Aorta (tissue), 5 donors: ENCODE data around the gene TTC39C. TPM values are rescaled to one million over a fixed set of nuclear protein-coding genes. Genes with fewer than 3 reads are reported as not detected.

Experiments used
- ATAC-seq: fragments of 200-7000 bp; cut with Tn5 transposase; one replicate; pipeline ENCODE4 v1.9.1; 2022; ENCODE audit warnings: moderate library complexity; ENCODE audit not compliant: low FRiP score
- DNase-seq, 2 donors: peaks; one replicate each; pipeline ENCODE4 v3.0.0-alpha.2; 2020
- H3K27ac ChIP-seq, 2 donors: one replicate each; pipeline ENCODE4 v1.5.1; 2013; ENCODE audit warnings: low read length in 2 of 2, mild to moderate bottlenecking in 2 of 2, moderate library complexity in 2 of 2, control low read depth in 1 of 2, inconsistent platforms in 1 of 2, low read depth in 1 of 2
- H3K27me3 ChIP-seq, 2 donors: one replicate each; pipeline ENCODE4 v1.6.1; 2013; ENCODE audit warnings: control low read depth in 1 of 2, low read length in 1 of 2, mild to moderate bottlenecking in 1 of 2, moderate library complexity in 1 of 2; ENCODE audit not compliant: insufficient read depth in 2 of 2, control insufficient read depth in 1 of 2
- H3K36me3 ChIP-seq, 2 donors: one replicate each; pipeline ENCODE4 v1.6.1; 2013; ENCODE audit warnings: control low read depth in 1 of 2, low read length in 1 of 2, mild to moderate bottlenecking in 1 of 2; ENCODE audit not compliant: insufficient read depth in 2 of 2, control insufficient read depth in 1 of 2
- H3K4me1 ChIP-seq, 2 donors: one replicate each; pipeline ENCODE4 v1.6.1; 2013; ENCODE audit warnings: low read length in 2 of 2, control low read depth in 1 of 2, mild to moderate bottlenecking in 1 of 2, moderate library complexity in 1 of 2; ENCODE audit not compliant: insufficient read depth in 2 of 2, control insufficient read depth in 1 of 2
- H3K4me3 ChIP-seq, 2 donors: one replicate each; pipeline ENCODE4 v1.5.1; 2013; ENCODE audit warnings: low read length in 2 of 2, control low read depth in 1 of 2, mild to moderate bottlenecking in 1 of 2
- H3K9me3 ChIP-seq: one replicate; pipeline ENCODE4 v1.6.1; 2013; ENCODE audit warnings: mild to moderate bottlenecking, low read length; ENCODE audit not compliant: control insufficient read depth
- WGBS, 2 donors: extraction: QIAGEN DNeasy Blood & Tissue Kit; methylation state at CpG; one replicate each; pipeline ENCODE4 v1.1.7; 2013; 5-methylcytosine and 5-hydroxymethylcytosine counted together
- intact Hi-C, 2 donors: fragments of 100-400 bp; cut with DNase I; formaldehyde crosslinking; loops; one replicate each; pipeline versions ENCODE4 v1.14.2 to v1.15.0; 2022
- polyA plus RNA-seq, 2 donors: library from polyadenylated mRNA; stranded (reverse); fragments of 200-250 nt; gene quantifications; one replicate each; pipeline ENCODE4 v1.2.3, GENCODE V29; 2013
- total RNA-seq, 2 donors: library from RNA; stranded (reverse); fragmentation: NEBNext Ultra II Directional; extraction: Animal tissue kit (Norgen Biotek cat#: 25700); gene quantifications; one replicate each; pipeline ENCODE4 v1.2.1, GENCODE V29; 2021
- donor health status: healthy with polysubstance abuse.
- donor health status: Bipolar disorder and iron deficiency.
- donor health status: DM: no; HTN: no; CAD: no.
- donor health status: DM: no; HTN: no; CAD: no.
- donor health status: DM: yes; HTN: yes; CAD: no.

The TTC39C gene
- total and polyA plus RNA-seq, 4 donors: 2.3 to 21.2 (median 14.1) TPM

DNA sequence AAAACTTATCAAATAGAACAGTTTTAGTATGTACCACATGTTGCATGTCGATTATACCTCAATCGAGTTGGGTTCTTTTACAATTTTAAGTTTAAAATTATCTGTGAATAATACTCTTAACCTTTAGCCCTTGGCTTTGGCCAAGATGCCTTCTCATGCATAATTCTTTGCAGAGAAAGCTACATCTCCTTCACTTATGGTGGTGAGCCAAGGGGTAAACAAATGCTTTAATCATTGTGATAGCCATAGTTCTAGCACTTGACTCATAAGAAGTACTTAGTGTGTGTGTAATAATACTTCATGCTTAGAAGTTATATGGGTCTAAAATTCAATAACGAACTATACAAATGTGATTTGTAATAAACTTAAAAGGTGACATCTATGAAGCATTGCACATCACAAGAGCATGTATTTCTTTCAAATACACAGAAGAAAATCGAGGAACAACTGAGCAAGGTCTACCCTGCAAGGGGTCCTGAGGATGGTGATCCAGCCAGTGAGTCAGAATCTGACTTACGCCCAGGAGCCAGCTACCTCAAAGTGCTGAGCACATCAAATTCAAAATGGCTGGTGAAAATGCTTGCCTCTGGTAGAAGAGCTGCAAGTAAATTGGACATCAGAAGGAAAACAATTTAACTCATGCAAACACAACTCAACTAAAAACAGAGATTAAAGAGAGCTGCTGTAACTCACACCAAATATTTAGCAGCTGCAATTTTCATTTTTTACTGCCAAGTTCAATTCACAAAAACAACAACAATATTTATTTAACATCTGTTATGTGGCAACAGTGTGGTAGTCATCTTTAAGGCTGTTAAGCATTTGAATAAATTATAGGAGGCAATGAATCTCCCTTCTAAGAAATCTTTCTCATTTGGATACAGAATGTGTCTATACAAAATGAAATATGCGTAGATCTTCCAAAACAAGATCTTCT lies 23.8 kb upstream of the TTC39C start:
- Histone ChIP-seq H3K4me3 (no peak overlapping the region), H3K4me1 (no peaks in the 10 kb centered on the region), H3K27ac (no peak overlapping the region), H3K36me3 (no peaks in the 10 kb centered on the region), H3K27me3 (no peaks in the 10 kb centered on the region), H3K9me3 (peaks cover 1% of the 10 kb centered on the region)
- DNase-seq: no peak
- 87 to 90% methylated on average over 6 of the region's 6 CpGs for WGBS, 2 donors
- ATAC-seq: no peak
- intact Hi-C loops: no loop called here

DNA sequence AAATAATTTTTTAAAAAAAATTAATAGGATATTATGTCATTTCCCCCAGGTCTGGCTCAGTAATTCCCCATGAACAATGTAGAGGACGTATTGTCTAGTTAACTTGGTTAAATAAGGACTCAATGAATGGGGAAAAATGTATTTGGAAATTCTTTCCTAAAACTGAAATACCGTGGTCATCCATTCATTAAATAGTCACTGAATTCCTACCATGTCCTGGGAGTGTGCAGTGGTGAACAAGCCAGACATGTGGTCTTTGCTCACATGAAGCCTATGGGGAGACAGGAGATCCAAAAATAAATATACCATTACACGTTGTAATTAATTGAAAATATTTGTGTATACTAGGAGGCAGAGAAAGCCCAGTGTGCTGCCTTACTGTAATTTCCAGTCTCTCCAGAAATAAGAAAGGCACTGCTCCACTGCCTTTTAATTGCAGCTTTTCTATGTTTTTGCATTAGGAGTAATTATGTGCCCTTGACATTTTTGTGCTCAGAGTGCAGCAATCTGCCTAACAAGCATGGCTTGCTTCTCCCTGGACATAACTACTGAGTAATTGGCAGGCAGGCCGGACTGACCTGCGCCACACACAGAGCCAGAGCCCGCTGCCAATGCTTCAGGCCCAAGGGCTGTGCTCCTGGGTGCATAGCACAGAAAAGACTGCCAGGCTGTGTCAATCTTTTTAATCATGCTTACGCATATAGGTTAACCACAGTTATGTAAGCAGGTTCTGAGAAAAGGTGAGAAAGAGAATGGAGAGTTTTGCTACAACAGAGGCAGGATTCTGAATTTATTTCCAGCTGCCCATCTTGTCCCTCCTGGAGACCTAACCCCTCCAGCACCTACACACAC lies 22.2 kb upstream of the TTC39C start:
- WGBS, 2 donors: 47 to 54% methylated on average over 7 of the region's 7 CpGs
- ATAC-seq (peak; percentile 59), DNase-seq (peak in 1 of 2 donors; percentile 54)
- Histone ChIP-seq H3K36me3 (no peaks in the 10 kb centered on the region), H3K27me3 (no peaks in the 10 kb centered on the region), H3K4me1 (no peaks in the 10 kb centered on the region), H3K9me3 (no peaks in the 10 kb centered on the region), H3K27ac (no peak overlapping the region), H3K4me3 (no peak overlapping the region)
- intact Hi-C loops: no loop called here

DNA sequence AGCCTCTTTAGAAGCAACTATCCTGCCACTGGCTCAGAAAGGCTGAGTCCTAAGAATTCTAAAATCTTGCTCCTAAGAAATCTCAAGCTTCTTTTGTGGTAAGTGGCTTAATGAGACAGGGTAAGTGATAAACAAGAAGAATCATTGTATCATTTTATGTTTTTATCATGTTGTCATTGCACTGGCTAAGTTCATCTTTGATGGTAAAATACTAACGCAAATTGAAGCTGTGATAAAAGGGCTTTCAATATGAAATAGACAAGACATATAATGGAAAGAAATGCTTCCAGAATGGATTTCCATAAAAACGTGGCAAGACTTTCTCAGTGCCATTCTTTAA lies 21.6 kb upstream of the TTC39C start:
- intact Hi-C loops: no loop called here
- Histone ChIP-seq H3K27ac (no peak overlapping the region), H3K9me3 (no peaks in the 10 kb centered on the region), H3K36me3 (no peaks in the 10 kb centered on the region), H3K27me3 (no peaks in the 10 kb centered on the region), H3K4me3 (no peak overlapping the region), H3K4me1 (no peaks in the 10 kb centered on the region)
- DNase-seq (no peak), ATAC-seq (no peak)
- WGBS, 2 donors: 75 to 80% methylated on average over 2 of the region's 2 CpGs

DNA sequence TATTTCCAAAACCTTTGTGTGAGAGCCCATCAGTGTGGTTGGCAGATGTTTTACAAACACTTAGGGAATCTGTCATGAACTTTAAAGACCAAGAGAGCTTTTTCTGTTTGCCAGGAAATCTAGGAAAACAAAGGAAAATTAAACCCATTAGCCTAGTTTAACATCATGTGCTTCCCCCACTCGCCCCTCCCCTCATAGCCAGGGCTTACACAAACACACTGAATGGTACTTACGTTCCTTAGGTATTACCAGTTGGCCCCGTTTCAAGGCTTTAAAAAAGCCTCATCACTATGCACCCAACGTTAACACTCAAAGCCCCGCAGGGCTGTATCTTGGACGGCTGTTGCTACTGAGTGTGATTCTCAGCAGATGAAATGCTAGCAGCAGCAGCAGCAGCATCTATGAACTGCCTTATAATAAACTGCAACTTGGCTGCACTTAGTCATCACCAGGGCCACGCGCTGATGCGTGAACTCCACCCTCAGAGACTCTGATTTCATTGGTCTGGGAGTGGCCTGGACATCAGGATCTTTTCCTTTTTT lies 20.1 kb upstream of the TTC39C start:
- peak; percentile 59 to 77 for DNase-seq
- no peak overlapping the region for H3K27ac ChIP-seq

DNA sequence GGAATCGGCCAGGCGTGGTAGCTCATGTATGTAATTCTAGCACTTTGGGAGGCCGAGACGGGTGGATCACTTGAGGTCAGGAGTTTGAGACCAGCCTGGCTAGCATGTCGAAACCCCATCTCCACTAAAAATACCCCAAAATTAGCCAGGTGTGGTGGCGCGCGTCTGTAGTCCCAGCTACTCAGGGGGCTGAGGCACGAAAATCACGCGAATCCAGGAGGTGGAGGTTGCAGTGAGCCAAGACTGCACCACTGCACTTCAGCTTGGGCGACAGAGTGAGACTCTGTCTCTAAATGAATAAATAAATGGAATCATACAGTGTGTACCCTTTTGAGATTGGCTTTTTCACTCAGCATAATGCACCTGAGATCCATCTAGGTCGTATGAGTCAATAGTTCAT lies 19.4 kb upstream of the TTC39C start:
- intact Hi-C loops: no loop called here
- no peak for DNase-seq
- H3K27ac ChIP-seq: no peak overlapping the region

More for the DNA sequence above, 20.1 kb upstream of the TTC39C start:
- WGBS, 2 donors: 22 to 23% methylated on average over 9 of the region's 9 CpGs
- Histone ChIP-seq H3K36me3 (no peaks in the 10 kb centered on the region), H3K4me1 (no peaks in the 10 kb centered on the region), H3K27me3 (no peaks in the 10 kb centered on the region), H3K9me3 (no peaks in the 10 kb centered on the region), H3K4me3 (no peak overlapping the region)
- intact Hi-C loops: no loop called here
- ATAC-seq: peak; percentile 72

DNA sequence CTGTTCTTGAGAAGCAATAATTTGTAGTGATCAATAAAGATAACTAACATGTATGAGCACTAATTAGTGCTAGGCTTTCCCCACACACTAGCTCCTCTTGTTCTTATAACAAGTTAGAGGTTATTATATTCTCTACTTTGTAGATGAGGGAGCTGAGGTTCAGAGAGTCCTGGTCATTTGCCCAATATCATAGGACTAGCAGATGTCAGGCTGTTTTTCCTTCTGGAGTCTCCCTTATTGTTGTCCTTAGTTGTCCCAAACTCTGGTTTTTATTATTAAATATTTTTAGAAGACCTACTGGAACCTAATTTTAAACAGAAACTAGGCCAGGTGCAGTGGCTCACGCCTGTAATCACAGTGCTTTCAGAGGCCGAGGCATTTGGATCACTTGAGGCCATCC lies 16.5 kb upstream of the TTC39C start:
- no peak for ATAC-seq
- Histone ChIP-seq H3K4me3 (no peak overlapping the region), H3K27me3 (no peaks in the 10 kb centered on the region), H3K27ac (no peak overlapping the region), H3K36me3 (no peaks in the 10 kb centered on the region), H3K4me1 (no peaks in the 10 kb centered on the region), H3K9me3 (no peaks in the 10 kb centered on the region)
- no peak for DNase-seq
- WGBS, 2 donors: 76 to 96% methylated on average over 2 of the region's 2 CpGs
- intact Hi-C loops: no loop called here

More for the DNA sequence above, 19.4 kb upstream of the TTC39C start:
- no peak for ATAC-seq
- H3K9me3 ChIP-seq: no peaks in the 10 kb centered on the region
- H3K36me3 ChIP-seq: no peaks in the 10 kb centered on the region
- H3K4me3 ChIP-seq: no peak overlapping the region
- no peaks in the 10 kb centered on the region for H3K4me1 ChIP-seq
- 96% methylated on average over 13 of the region's 13 CpGs for WGBS, 2 donors
- no peaks in the 10 kb centered on the region for H3K27me3 ChIP-seq

DNA sequence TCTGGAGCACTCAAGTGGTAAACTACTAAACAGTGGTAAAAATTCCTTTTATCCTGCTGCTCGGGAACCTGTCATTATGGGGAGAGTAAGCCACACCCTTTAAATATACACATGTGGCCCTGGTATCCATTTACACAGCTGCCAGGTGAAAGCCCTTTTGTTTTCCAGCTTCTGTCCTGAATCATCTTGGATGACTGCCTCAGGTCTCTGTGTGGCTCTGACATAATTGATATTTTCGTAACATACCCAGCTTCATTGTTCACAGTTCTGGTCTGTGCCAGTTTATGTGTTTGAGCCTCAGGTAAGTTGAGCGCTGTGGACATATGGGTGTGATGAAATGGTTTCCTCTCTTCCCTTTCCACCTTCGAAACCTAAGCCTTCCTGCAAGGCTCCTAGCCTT lies 15.7 kb upstream of the TTC39C start:
- ATAC-seq (no peak), DNase-seq (no peak)
- WGBS, 2 donors: 45 to 46% methylated on average over 4 of the region's 4 CpGs
- H3K4me1 ChIP-seq: no peaks in the 10 kb centered on the region
- H3K27ac ChIP-seq: no peak overlapping the region
- intact Hi-C loops: no loop called here
- no peaks in the 10 kb centered on the region for H3K27me3 ChIP-seq
- H3K9me3 ChIP-seq: no peaks in the 10 kb centered on the region
- H3K4me3 ChIP-seq: no peak overlapping the region
- H3K36me3 ChIP-seq: no peaks in the 10 kb centered on the region

DNA sequence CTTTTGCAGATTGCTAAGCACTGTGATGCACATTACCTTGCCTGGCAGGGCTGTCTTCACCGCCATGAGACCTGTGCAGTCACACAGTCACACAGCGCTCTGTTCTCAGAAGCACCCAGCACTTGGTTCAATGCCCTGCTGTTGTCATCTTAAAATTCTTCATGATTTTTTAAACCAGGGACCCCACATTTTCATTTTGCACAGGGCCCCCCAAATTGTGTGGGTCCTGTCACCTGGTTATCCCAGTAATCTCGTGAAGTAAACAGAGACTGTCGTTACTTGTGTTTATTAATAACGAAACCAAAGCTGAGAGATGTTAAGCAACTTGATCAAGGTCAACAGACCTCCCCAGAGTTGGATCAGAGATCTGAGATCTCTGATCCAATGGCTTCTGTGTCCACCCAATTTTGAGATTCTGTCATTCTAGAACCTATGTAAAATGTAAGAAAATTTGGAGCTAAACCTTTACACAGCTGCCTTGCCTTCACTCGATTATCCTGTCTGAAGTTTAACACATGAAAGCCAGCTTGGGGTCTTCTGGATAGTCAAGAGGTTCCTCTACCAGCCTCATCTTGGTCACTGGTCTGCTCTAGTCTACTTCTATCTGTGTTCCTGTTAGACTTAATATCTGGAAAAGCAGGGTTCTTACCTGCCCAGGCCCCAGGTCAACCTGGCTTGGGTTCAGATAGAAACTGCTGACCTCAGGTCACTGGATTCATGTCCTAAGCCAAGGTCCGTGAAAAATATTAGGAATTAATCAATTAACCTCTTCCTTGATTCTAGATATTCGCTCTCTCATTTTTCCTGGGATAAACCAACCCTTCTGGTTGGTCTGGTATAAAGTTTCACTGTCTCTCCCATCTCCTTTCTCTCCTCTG lies 13.7 kb upstream of the TTC39C start:
- DNase-seq (no peak), ATAC-seq (no peak)
- Histone ChIP-seq H3K9me3 (no peaks in the 10 kb centered on the region), H3K4me3 (no peak overlapping the region), H3K4me1 (no peaks in the 10 kb centered on the region), H3K36me3 (no peaks in the 10 kb centered on the region), H3K27me3 (no peaks in the 10 kb centered on the region), H3K27ac (no peak overlapping the region)
- intact Hi-C loops: no loop called here
- 92 to 96% methylated on average over 8 of the region's 8 CpGs for WGBS, 2 donors
